ENCODE measurements around the gene BST2. TPM values are rescaled to one million over a fixed set of nuclear protein-coding genes. Genes with fewer than 3 reads are reported as not detected.
A peak's percentile ranks its signal among the peaks of the same experiment; 100 is the strongest.

BST2 gene
- total and polyA plus RNA-seq, 10 of the 15 experiments (the other 5 are each of a cell fraction or from before 2014, with no cell fraction given): 16.6 to 372 (median 264) TPM

DNA sequence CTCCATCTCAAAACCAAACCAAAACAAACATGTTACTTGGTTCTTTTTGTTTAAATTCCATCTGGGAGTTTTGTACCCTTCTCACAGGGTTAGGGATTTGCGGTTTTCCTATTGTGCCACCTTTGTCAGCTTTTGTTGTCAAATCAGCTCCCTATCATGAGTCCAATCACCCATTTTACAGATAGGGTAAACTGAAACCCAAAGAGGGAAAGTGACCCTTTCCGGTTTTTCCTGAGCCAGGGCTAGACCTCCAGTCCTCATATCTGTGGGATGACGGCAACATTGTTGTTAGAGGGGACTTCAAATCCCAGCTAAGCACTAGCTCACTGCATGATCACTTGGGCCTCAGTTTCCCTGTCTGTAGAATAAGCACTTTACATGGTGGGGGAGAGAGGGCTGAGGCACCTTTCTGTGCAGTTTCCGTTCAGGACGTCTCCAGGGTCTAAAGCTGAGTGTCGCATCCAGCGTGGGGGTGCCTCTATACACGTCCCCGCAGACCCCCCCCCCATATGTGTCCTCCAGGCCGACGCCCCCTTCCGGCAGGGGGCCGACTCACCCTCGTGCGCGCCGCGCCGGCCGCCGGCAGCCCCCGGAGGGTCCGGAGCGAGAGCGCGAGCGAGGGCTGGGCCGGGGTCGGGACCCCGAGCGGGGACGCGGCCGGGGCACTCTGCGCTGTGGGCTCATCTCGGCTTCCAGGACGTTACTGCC, 15.3 kb downstream of the BST2 start:
- ChIA-PET RAD21 (ENCODE audit: unreplicated experiment) (interaction anchor here (0.6 to 2.2 kb wide), 3 partner anchors 47 to 99 kb away, joined by 3 to 7 read pairs (median 4); partner anchors contain the start of gene ABHD8), CTCF (interaction anchor here (1.0 to 9.4 kb wide), 11 partner anchors 14 to 132 kb away, joined by 3 to 170 read pairs (median 4); partner anchors contain the start of genes MRPL34 and USHBP1), SMC1A (ENCODE audit: uncharacterized antibody, unreplicated experiment) (interaction anchor here (0.7 to 7.5 kb wide), 3 partner anchors 43 to 93 kb away, joined by 3 to 69 read pairs (median 3); no protein-coding TSS in a partner anchor), POLR2A (interaction anchor here (0.5 to 0.6 kb wide), 2 partner anchors 23 to 27 kb away, joined by 3 to 4 read pairs; no protein-coding TSS in a partner anchor)
- in situ Hi-C loops (cut with MboI) (loop anchor here (5.0 kb wide), 2 partner anchors 43 to 98 kb away; no protein-coding TSS in a partner anchor), intact Hi-C loops (cut with micrococcal nuclease; ENCODE audit: unreplicated experiment) (no loop called here)
- Histone ChIP-seq H3K9me3 (replicated peaks; ENCODE audit: control insufficient read depth, insufficient read depth, low read length) (no peaks in the 10 kb centered on the region; the same call in 1 of the 3 replicates), H2AFZ (ENCODE audit: control insufficient read depth, low read depth, low read length) (no peak overlapping the region; the same call in 1 of the 2 replicates), H4K20me1 (ENCODE audit: control insufficient read depth, insufficient read depth) (no peaks in the 10 kb centered on the region), H3K27ac (ENCODE audit: control insufficient read depth, insufficient read depth) (no peak overlapping the region), H3K4me1 (ENCODE audit: control insufficient read depth, insufficient read depth, low read length) (peaks cover 9% of the 10 kb centered on the region), H3K79me2 (ENCODE audit: control insufficient read depth, insufficient read depth, low read length) (no peaks in the 10 kb centered on the region), H3K4me3 (peak overlapping the region; percentile 72), H3K27me3 (replicated peaks in 1 of 2; ENCODE audit: control insufficient read depth in 2 of 2, insufficient read depth in 2 of 2, low read length in 1 of 2) (peaks cover 2 to 3% of the 10 kb centered on the region in 2 experiments; a peak in 3 of 4 replicates), H3K9ac (ENCODE audit: control insufficient read depth, insufficient read depth, low read length) (no peak overlapping the region), H3K36me3 (ENCODE audit: control insufficient read depth in 2 of 2, insufficient read depth in 2 of 2, low read length in 1 of 2) (no peaks in the 10 kb centered on the region), H3K4me2 (ENCODE audit: control insufficient read depth, insufficient read depth) (peak overlapping the region; percentile 58)
- WGBS (ENCODE audit: insufficient coverage, insufficient replicate concordance, low lambda C conversion rate, missing lambda C conversion rate): 33% methylated on average over 12 of the region's 37 CpGs
- no peak for ATAC-seq
- FAIRE-seq: no peak
- no peak for DNase-seq (ENCODE audit: low read depth, low spot score)
- no TSS peak for BruUV-seq (replicated peaks)
- no peak for TF ChIP-seq HDGF (IDR thresholded peaks at IDR 0.05)
- 0 out of 2 replicates have a peak, but pooled peaks have one; percentile 12 for TF ChIP-seq NR2F1 (conservative IDR thresholded peaks at IDR 0.05)

DNA sequence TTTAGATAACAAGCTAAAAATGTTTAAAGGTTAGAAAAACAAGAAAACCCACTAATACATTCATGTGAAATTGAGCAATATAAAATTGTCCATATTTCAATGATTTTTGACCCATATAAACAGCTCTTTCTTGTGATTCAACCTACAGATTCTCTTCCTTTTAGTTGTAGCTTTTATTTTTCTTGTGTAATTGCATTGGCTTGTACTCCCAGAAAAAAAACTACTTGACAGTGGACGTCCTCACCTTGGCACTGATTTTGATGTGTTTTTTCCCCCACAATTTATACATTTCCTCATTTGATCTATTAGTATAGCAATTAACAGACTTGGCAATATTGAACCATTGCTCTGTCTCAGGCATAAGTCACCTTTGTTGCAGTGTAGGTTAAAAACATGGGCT, 16.1 kb downstream of the BST2 start:
- Histone ChIP-seq H4K20me1 (ENCODE audit: control insufficient read depth, insufficient read depth) (no peaks in the 10 kb centered on the region), H3K36me3 (ENCODE audit: control insufficient read depth in 2 of 2, insufficient read depth in 2 of 2, low read length in 1 of 2) (no peaks in the 10 kb centered on the region), H3K9ac (ENCODE audit: control insufficient read depth, insufficient read depth, low read length) (no peak overlapping the region), H2AFZ (ENCODE audit: control insufficient read depth, low read depth, low read length) (no peak overlapping the region), H3K79me2 (ENCODE audit: control insufficient read depth, insufficient read depth, low read length) (no peaks in the 10 kb centered on the region), H3K4me3 (no peak overlapping the region), H3K4me1 (ENCODE audit: control insufficient read depth, insufficient read depth, low read length) (peaks cover 9% of the 10 kb centered on the region), H3K9me3 (replicated peaks; ENCODE audit: control insufficient read depth, insufficient read depth, low read length) (no peaks in the 10 kb centered on the region; the same call in 1 of the 3 replicates), H3K27ac (ENCODE audit: control insufficient read depth, insufficient read depth) (no peak overlapping the region), H3K4me2 (ENCODE audit: control insufficient read depth, insufficient read depth) (no peak overlapping the region), H3K27me3 (replicated peaks in 1 of 2; ENCODE audit: control insufficient read depth in 2 of 2, insufficient read depth in 2 of 2, low read length in 1 of 2) (peaks cover 2 to 3% of the 10 kb centered on the region in 2 experiments; a peak in 3 of 4 replicates)
- ChIA-PET CTCF (interaction anchor here (0.5 to 9.4 kb wide), 20 partner anchors 16 to 132 kb away, joined by 3 to 170 read pairs (median 4); partner anchors contain the start of genes BST2 and MRPL34), SMC1A (ENCODE audit: uncharacterized antibody, unreplicated experiment) (interaction anchor here (0.8 to 7.5 kb wide), 7 partner anchors 30 to 122 kb away, joined by 3 to 69 read pairs (median 3); partner anchors contain the start of genes ANKLE1 and MVB12A), RAD21 (ENCODE audit: unreplicated experiment) (interaction anchor here (0.6 to 2.2 kb wide), 6 partner anchors 18 to 98 kb away, joined by 3 to 7 read pairs (median 3); partner anchors contain the start of genes ABHD8 and MRPL34), POLR2A (interaction anchor here (0.6 to 1.0 kb wide), 3 partner anchors 24 to 80 kb away, joined by 3 to 8 read pairs (median 4); no protein-coding TSS in a partner anchor)
- no TSS peak for BruUV-seq (replicated peaks)
- TF ChIP-seq, protein P1, sequence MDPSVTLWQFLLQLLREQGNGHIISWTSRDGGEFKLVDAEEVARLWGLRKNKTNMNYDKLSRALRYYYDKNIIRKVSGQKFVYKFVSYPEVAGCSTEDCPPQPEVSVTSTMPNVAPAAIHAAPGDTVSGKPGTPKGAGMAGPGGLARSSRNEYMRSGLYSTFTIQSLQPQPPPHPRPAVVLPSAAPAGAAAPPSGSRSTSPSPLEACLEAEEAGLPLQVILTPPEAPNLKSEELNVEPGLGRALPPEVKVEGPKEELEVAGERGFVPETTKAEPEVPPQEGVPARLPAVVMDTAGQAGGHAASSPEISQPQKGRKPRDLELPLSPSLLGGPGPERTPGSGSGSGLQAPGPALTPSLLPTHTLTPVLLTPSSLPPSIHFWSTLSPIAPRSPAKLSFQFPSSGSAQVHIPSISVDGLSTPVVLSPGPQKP (IDR thresholded peaks at IDR 0.05; ENCODE audit: low read depth, low read length): no peak
- TF ChIP-seq, protein P2, sequence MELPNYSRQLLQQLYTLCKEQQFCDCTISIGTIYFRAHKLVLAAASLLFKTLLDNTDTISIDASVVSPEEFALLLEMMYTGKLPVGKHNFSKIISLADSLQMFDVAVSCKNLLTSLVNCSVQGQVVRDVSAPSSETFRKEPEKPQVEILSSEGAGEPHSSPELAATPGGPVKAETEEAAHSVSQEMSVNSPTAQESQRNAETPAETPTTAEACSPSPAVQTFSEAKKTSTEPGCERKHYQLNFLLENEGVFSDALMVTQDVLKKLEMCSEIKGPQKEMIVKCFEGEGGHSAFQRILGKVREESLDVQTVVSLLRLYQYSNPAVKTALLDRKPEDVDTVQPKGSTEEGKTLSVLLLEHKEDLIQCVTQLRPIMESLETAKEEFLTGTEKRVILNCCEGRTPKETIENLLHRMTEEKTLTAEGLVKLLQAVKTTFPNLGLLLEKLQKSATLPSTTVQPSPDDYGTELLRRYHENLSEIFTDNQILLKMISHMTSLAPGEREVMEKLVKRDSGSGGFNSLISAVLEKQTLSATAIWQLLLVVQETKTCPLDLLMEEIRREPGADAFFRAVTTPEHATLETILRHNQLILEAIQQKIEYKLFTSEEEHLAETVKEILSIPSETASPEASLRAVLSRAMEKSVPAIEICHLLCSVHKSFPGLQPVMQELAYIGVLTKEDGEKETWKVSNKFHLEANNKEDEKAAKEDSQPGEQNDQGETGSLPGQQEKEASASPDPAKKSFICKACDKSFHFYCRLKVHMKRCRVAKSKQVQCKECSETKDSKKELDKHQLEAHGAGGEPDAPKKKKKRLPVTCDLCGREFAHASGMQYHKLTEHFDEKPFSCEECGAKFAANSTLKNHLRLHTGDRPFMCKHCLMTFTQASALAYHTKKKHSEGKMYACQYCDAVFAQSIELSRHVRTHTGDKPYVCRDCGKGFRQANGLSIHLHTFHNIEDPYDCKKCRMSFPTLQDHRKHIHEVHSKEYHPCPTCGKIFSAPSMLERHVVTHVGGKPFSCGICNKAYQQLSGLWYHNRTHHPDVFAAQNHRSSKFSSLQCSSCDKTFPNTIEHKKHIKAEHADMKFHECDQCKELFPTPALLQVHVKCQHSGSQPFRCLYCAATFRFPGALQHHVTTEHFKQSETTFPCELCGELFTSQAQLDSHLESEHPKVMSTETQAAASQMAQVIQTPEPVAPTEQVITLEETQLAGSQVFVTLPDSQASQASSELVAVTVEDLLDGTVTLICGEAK (IDR thresholded peaks at IDR 0.05; ENCODE audit: borderline replicate concordance): no peak
- TF ChIP-seq MEF2B (IDR thresholded peaks at IDR 0.05; ENCODE audit: partially characterized antibody, poor library complexity, severe bottlenecking) (no peak), CHD1 (IDR thresholded peaks at IDR 0.05; ENCODE audit: low read depth, low read length) (no peak), SPI1 (IDR thresholded peaks at IDR 0.05; ENCODE audit: borderline replicate concordance, insufficient read depth, low read depth, low read length) (no peak), ASH2L (IDR thresholded peaks at IDR 0.05; ENCODE audit: borderline replicate concordance, low read depth) (no peak), RAD51 (IDR thresholded peaks at IDR 0.05) (no peak)
- DNase-seq (ENCODE audit: low read depth, low spot score) (no peak), FAIRE-seq (no peak), ATAC-seq (no peak)
- 36% methylated on average over 1 of the region's 1 CpG for WGBS (ENCODE audit: insufficient coverage, insufficient replicate concordance, low lambda C conversion rate, missing lambda C conversion rate)
- intact Hi-C loops (cut with micrococcal nuclease; ENCODE audit: unreplicated experiment) (no loop called here), in situ Hi-C loops (cut with MboI) (loop anchor here (5.0 kb wide), 2 partner anchors 42 to 97 kb away; no protein-coding TSS in a partner anchor)
